Stimulated activated naive CD8-positive, alpha-beta T cell treated with anti-CD3 and anti-CD28 coated beads, Interleukin-15, Interleukin-2, amounts not matched to agents 100 U/mL and 50 U/mL, for 24 hours (primary cell): ENCODE data around the gene LINGO3.
"Not testable (repeated sequence)": the region's sequence is repeated elsewhere in the genome, so short reads cannot be mapped to it uniquely, and the experiment has no call there.

Experiments used
- ATAC-seq: fragments of 150-1000 bp; cut with Tn5 transposase; one replicate; pipeline ENCODE4 v1.10.0; 2021
- DNase-seq: peaks from one replicate; pipeline ENCODE4 v3.0.0; 2021

LINGO3 gene

GRCh38 chr19:2281265-2282061 is 26.5 kb downstream of the LINGO3 start:
- not testable (repeated sequence) for ATAC-seq, DNase-seq

DNA sequence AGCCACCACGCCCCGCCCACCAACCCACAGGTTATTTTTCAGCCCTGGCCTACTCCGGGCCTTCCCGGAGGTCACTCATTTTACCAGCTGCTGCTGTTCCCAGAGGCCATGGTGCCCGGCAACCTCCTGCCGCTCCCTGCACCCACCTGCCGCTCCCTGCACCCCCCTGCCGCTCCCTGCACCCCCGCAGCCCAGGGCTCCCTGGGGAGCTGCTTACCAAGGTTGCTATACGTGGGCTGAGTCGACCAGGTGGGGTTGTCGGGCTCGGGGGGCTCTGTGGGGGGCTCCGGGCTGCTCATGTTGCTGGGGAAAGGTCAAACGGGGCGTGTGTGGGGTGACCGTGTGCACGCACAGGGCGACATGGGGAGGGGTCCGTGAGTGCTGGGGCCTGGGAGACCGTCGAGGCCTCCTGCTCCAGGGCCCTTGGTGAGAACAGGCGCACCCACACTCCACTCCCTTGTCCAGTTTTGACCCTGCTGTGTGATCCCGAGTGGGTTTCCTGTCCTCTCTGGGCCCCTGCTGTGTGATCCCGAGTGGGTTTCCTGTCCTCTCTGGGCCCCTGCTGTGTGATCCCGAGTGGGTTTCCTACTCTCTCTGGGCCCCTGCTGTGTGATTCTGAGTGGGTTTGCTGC is 27.2 kb downstream of the LINGO3 start:
- DNase-seq, result no peak
- ATAC-seq, result no peak

- no peak for DNase-seq
- no peak for ATAC-seq
Observed at GRCh38 chr19:2278459-2279158, 29.3 kb downstream of the LINGO3 start.

- DNase-seq, result no peak
- no peak for ATAC-seq
Observed at GRCh38 chr19:2277138-2277537, 30.8 kb downstream of the LINGO3 start.

- DNase-seq (no peak), ATAC-seq (no peak)
Observed at GRCh38 chr19:2276429-2276986, 31.4 kb downstream of the LINGO3 start.

GRCh38 chr19:2275588-2276428 is 32.1 kb downstream of the LINGO3 start:
- DNase-seq, result no peak

DNA sequence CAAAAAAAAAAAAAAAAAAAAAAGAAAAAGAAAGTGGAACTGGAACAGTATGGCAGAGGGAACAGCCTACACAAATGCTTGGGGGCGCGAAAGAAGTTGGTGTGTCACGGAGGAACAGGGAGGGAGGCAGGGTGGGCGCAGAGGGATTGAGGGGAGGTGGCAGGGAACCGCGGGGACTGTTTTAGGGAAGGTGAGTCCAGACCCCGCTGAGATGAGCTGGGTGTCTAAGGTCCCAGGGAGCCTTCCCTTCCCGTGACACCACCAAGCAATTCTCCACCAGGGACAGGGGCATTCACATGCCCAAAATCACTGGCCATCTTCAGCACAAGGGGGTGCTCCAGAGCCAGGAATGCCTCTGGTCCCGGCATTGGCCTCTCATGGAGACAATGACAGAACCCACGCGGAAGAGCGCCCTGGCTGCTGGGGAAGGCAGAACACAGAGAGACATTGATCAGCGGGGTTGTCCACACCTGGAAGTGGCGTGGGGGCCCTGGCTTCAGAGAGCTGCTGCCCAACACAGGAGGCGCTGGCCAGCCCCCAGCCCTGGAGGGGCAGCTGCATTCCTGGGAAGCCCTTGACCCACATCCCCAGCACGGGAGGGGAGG is 32.9 kb downstream of the LINGO3 start:
- no peak for ATAC-seq
- DNase-seq, result peak; percentile 56

More at GRCh38 chr19:2275588-2276428, 32.1 kb downstream of the LINGO3 start:
- ATAC-seq, result no peak

GRCh38 chr19:2274185-2274711 is 33.7 kb downstream of the LINGO3 start:
- no peak for DNase-seq
- no peak for ATAC-seq

DNA sequence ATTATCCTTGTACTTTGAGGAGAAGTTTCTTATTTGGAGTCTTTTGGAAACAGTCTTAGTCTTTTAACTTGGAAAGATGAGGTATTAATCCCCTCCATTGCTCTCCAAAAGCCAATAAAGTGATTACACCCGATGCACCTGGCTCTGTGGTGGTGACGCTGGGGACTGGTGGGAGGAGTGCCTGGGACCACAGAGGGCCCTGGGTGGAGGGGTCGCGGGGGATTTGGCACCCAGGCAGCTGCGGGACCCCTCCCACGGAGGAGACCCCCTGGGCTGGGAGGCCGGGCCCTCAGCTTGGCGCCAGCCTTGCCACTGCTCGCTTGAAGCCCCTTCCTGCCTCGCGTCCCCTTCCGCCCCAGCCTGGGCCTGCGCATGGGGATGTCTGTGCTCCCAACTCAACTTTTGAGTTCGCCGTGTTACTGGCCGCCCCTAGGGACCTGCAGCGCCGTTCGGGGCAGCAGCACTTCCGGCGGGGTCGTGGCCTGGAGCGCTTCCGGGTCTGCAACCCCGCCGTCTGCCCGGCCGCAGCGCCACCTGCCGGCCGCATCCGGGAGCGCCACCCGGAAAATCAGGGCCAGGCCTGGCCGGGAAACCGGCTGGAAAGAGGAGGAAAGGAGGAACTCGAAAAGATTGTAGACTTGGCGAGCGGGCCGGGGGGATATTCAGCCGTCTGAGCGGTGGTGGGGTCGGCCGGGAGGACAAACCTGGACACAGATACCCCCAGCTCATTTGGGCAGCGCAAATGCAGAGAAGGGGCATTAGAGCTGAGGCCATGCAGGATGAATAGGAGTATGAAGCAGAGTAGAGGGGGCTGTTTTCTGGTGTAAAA is 34.4 kb downstream of the LINGO3 start:
- DNase-seq (peak; percentile 91), ATAC-seq (peak; percentile 77)

- ATAC-seq, result no peak
Observed at GRCh38 chr19:2271234-2272103, 36.5 kb downstream of the LINGO3 start.

GRCh38 chr19:2270423-2271233 is 37.3 kb downstream of the LINGO3 start:
- ATAC-seq, result peak; percentile 16
- DNase-seq, result peak; percentile 82

More at GRCh38 chr19:2271234-2272103, 36.5 kb downstream of the LINGO3 start:
- DNase-seq, result no peak

DNA sequence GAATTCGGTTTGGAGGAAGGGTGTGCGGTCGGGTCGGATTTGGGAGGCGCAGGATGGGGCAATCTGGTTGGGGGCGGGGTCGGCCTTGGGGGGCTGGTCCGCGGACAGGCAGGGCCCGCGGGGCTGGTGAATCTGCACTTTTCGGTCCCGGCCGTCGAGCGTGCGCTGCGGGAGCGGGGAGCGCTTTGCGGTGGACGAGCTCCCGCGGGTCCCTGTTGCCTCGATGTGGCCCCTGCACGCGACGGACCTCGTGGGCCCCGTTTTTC is 37.9 kb downstream of the LINGO3 start:
- DNase-seq (peak; percentile 55), ATAC-seq (no peak)

GRCh38 chr19:2269244-2270156 is 38.5 kb downstream of the LINGO3 start:
- peak; percentile 74 for ATAC-seq
- DNase-seq, result peak; percentile 99

DNA sequence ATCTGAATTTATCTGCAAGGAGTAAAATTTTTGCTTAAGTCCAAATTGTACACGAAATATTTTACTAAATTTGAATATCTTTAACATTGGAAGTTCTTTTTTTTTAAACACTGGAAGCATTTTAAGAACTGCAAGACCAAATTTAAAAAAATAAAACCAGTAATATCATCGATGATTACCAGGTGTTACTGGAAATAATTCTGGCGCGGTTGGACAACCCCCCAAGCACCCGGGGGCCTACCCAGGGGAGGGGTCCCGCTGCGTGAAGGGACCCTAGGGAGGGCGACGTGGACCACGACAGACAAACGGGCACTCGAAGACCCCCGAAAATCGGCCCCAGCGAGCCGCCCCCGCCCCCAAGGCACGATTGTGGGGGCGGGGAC is 39.1 kb downstream of the LINGO3 start:
- ATAC-seq (no peak), DNase-seq (no peak)

DNA sequence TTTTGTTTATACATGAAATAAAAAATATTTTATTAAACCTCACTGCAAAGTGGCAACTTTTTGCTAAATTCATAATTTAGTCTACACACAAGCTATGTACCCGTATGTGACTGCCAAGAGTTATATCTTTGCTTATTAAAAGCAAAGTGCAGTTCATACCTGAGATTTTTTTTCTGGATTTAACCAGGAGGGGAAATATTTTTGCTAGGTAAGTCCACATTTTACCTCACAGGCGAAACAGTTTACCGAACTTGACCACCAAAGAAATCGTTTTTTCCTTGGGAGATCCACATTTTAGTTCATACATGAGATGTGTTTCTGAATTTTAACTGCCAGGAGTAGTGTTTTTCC is 39.5 kb downstream of the LINGO3 start:
- ATAC-seq (no peak), DNase-seq (no peak)

DNA sequence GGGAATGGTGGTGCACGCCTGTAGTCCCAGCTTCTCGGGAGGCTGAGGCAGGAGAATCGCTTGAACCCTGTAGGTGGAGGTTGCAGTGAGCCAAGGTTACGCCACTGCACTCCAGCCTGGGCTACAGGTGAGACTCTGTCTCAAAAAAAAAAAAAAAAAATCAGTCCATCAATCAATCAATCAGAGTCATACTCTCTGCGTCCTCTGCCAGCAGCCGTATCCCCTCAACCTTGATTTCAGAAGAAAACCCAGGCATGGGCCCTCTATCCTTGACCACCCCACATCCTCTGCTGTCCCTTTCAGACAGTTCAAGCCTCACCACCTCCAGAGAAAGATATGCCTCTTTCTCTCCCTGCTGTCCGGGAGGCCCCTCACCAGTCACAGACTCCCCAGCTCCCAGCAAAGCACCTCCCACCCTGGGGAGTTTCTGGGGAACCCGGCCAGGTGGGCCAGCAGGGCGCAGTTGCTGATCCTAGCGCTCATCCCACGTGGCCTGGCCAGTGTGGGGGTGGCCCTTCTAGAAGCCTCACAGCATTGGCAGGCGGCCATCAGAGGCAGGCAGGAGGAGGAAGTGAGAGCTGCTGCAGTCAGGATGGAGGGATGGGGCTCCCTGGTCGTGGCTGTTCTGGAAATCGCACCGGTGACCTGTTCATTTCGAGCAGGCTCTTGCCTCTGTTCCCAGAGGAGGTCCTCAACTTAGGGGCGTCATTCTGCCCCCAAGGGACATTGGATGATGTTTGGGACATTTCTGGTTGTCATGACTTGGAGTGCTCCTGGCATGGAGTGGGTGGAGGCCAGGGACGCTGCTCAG is 41.6 kb downstream of the LINGO3 start:
- DNase-seq, result peak; percentile 59
- ATAC-seq, result no peak
